HepG2 (cell line): ENCODE measurements around the gene RBPMS2. TPM values are rescaled to one million over a fixed set of nuclear protein-coding genes. Genes with fewer than 3 reads are reported as not detected.

Experiments used
- microRNA counts: library from miRNA; unstranded; fragments of <30 nt; microRNA quantifications from one replicate; lab custom pipeline; 2015
- microRNA-seq: library from miRNA; unstranded; fragments of <30 nt; microRNA quantifications from one replicate; pipeline ENCODE4, GENCODE V29; 2020
- polyA plus RNA-seq, 8 experiments: library from polyadenylated mRNA; depleted of rRNA in 3 of 8; stranded (reverse) in 7 of 8; unstranded in 1 of 8; fragments of >200 nt; fragmentation: Illumina TruSeq in 4 of 8; extraction: Trizol in 4 of 8; gene quantifications; 2 replicates each; pipeline versions ENCODE4 v1.2.1 to v1.2.3, GENCODE V29; 2011 to 2016; ENCODE audit warnings: low read depth in 4 of 8, missing spikeins in 1 of 8, mixed read lengths in 1 of 8; ENCODE audit not compliant: insufficient read depth in 1 of 8
- small RNA-seq, 3 experiments: library from RNA; depleted of rRNA; stranded (forward); fragments of <200 nt; gene quantifications; one replicate each; pipeline ENCODE3, GENCODE V24; 2012; ENCODE audit warnings: low read depth in 2 of 3, low replicate concordance in 1 of 3; ENCODE audit not compliant: insufficient read length in 3 of 3, insufficient read depth in 2 of 3
- total RNA-seq, 5 experiments: library from RNA; depleted of rRNA; stranded (reverse); fragments of >200 nt; fragmentation: Illumina TruSeq; extraction: Trizol; gene quantifications; 2 replicates each; pipeline ENCODE4 v1.2.3, GENCODE V29; 2016; ENCODE audit warnings: low read depth in 1 of 5

The RBPMS2 gene
- total and polyA plus RNA-seq, 2 of the 13 experiments (the other 11 are each of a cell fraction or from before 2014, with no cell fraction given), result 0.08 TPM; not detected in 1

MicroRNAs encoded within 50 kb of the gene (microRNA counts, 767-probe panel; counts per million panel counts)
- microRNA hsa-miR-1272 (lab: Ali Mortazavi, UCI), result not detected

Small RNAs within 50 kb of the gene (microRNA-seq; reads per million reads assigned to microRNA genes)
- not detected for gene MIR1272

Small RNAs within 50 kb of the gene (small RNA-seq; reads per million reads assigned to genes)
- 0 reads per million in 3 experiments for gene AC100830.2
- 0 reads per million in 3 experiments for gene MIR1272

Other genes starting within 250 kb of the RBPMS2 start
- 8.3 and 19.7 TPM in 2 replicates for gene PIF1, start 50.1 kb upstream of the RBPMS2 start, total RNA-seq (2016; rRNA removed; fragmentation: Illumina TruSeq; extraction: Trizol)
- gene PIF1, start 50.1 kb upstream of the RBPMS2 start, polyA plus RNA-seq (2011; rRNA removed), result 14.0 and 18.5 TPM in 2 replicates
- gene PLEKHO2, start 66.3 kb upstream of the RBPMS2 start, total RNA-seq (2016; rRNA removed; fragmentation: Illumina TruSeq; extraction: Trizol), result 3.1 and 3.8 TPM in 2 replicates
- gene PLEKHO2, start 66.3 kb upstream of the RBPMS2 start, polyA plus RNA-seq (2011; rRNA removed), result 4.8 and 5.1 TPM in 2 replicates
- gene ANKDD1A, start 136.3 kb upstream of the RBPMS2 start, total RNA-seq (2016; rRNA removed; fragmentation: Illumina TruSeq; extraction: Trizol), result 0.11 TPM in 2 replicates
- gene ANKDD1A, start 136.3 kb upstream of the RBPMS2 start, polyA plus RNA-seq (2011; rRNA removed), result 0.17 and 0.48 TPM in 2 replicates
- 42.4 and 53.0 TPM in 2 replicates for gene SPG21, start 214.3 kb upstream of the RBPMS2 start, total RNA-seq (2016; rRNA removed; fragmentation: Illumina TruSeq; extraction: Trizol)
- gene SPG21, start 214.3 kb upstream of the RBPMS2 start, polyA plus RNA-seq (2011; rRNA removed), result 29.1 and 36.7 TPM in 2 replicates